Type B pancreatic cell (in vitro differentiated cells): Measurements from ENCODE around the gene NUP85. TPM values are rescaled to one million over a fixed set of nuclear protein-coding genes. Genes with fewer than 3 reads are reported as not detected.

Experiments used
- DNase-seq: peaks from one replicate; pipeline ENCODE4 v3.0.0; 2021; ENCODE audit warnings: mixed read lengths; ENCODE audit not compliant: unreplicated experiment; ENCODE audit errors: extremely low spot score
- H3K27ac Mint-ChIP-seq: 2 replicates; pipeline ENCODE4 v1.8.0; 2021; ENCODE audit warnings: mild to moderate bottlenecking, mixed read lengths
- H3K27me3 Mint-ChIP-seq: 2 replicates; pipeline ENCODE4 v1.8.0; 2021; ENCODE audit warnings: mixed read lengths
- H3K36me3 Mint-ChIP-seq: 2 replicates; pipeline ENCODE4 v1.8.0; 2021; ENCODE audit warnings: mixed read lengths
- H3K4me1 Mint-ChIP-seq: one replicate; pipeline ENCODE4 v1.8.0; 2021; ENCODE audit warnings: mixed read lengths; ENCODE audit not compliant: unreplicated experiment
- H3K4me3 Mint-ChIP-seq: 2 replicates; pipeline ENCODE4 v1.8.0; 2021; ENCODE audit warnings: mild to moderate bottlenecking, mixed read lengths
- H3K9me3 Mint-ChIP-seq: 2 replicates; pipeline ENCODE4 v1.8.0; 2021; ENCODE audit warnings: mixed read lengths
- total RNA-seq: library from RNA; stranded (reverse); gene quantifications from 2 replicates; pipeline ENCODE4 v1.2.1, GENCODE V29; 2021; ENCODE audit warnings: low replicate concordance
- TF ChIP-seq, protein P1 (sequence below): fragments of 200-600 bp; sonication (generic); conservative IDR thresholded peaks from 2 replicates; pipeline ENCODE4 v1.5.0; 2021; ENCODE audit warnings: antibody characterized with exemption, mild to moderate bottlenecking

The NUP85 gene
- total RNA-seq, 1 donor from 2014 or later, result 84.1 TPM

DNA sequence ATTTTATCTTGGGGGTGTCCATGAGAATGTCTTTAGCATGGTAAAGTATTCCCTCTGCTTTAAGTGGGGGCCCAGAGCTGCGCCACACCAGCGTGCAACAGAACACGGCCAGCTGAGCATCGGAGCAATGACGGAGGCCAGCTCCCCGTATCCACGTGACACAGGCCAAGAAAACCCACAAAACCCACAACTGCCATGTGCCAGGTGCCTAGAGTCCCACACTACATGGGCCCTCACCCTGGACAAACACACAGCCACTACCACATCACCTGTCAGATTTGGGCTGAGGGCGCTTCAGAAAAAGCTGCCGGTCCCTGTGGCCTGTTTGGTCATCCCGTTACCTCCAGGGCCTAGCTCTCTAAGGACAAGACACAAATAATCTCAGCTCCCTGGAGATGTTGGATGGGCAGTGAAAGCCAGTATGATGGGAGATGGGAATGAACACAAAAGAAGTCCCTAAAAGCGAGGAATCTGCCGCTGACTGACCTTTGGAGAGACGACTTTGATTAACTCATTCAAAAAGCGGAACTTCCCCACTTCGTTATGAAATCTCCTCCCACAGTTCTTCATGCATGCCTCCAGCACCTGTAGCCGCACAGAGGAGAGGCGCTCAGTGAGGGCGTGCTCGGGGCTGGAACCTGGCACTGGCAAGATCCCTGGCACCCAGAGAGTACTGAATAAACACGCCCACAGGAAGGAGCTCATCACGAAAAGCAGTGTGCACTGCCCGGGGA lies 38.8 kb downstream of the NUP85 start:
- Mint-ChIP-seq H3K9me3 (no peaks in the 10 kb centered on the region), H3K27ac (no peak overlapping the region)

DNA sequence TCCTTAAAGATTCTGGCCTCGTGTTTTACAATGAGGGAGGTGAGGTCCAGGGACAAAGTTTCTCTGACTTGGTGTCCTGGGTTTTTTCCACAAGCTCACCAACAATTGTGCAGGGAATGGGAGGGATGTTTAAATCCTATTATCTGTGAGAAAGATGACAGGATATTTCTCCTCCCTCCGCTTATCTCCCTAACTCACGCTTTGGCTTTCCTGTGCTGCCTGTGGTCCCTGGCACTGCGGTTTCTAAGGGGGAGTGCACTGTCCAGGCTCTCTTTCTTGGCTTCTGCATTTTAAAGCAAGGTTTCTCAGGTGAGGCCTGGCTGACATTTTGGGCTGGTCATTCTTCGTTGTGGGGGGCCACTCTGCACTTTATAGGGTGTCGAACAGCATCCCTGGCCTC lies 39.5 kb downstream of the NUP85 start:
- no peak overlapping the region for H3K4me3 Mint-ChIP-seq
- DNase-seq, result no peak
- no peaks in the 10 kb centered on the region for H3K27me3 Mint-ChIP-seq
- no peak overlapping the region for H3K27ac Mint-ChIP-seq
- TF ChIP-seq, protein P1, sequence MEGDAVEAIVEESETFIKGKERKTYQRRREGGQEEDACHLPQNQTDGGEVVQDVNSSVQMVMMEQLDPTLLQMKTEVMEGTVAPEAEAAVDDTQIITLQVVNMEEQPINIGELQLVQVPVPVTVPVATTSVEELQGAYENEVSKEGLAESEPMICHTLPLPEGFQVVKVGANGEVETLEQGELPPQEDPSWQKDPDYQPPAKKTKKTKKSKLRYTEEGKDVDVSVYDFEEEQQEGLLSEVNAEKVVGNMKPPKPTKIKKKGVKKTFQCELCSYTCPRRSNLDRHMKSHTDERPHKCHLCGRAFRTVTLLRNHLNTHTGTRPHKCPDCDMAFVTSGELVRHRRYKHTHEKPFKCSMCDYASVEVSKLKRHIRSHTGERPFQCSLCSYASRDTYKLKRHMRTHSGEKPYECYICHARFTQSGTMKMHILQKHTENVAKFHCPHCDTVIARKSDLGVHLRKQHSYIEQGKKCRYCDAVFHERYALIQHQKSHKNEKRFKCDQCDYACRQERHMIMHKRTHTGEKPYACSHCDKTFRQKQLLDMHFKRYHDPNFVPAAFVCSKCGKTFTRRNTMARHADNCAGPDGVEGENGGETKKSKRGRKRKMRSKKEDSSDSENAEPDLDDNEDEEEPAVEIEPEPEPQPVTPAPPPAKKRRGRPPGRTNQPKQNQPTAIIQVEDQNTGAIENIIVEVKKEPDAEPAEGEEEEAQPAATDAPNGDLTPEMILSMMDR, result no peak
- peaks cover 6% of the 10 kb centered on the region for H3K4me1 Mint-ChIP-seq
- H3K36me3 Mint-ChIP-seq, result peaks cover 3% of the 10 kb centered on the region
- H3K9me3 Mint-ChIP-seq, result no peaks in the 10 kb centered on the region

More for the DNA sequence above, 38.8 kb downstream of the NUP85 start:
- TF ChIP-seq, protein P1, result no peak
- H3K27me3 Mint-ChIP-seq, result no peaks in the 10 kb centered on the region
- no peaks in the 10 kb centered on the region for H3K4me1 Mint-ChIP-seq
- no peak overlapping the region for H3K4me3 Mint-ChIP-seq
- DNase-seq, result no peak
- peaks cover 3% of the 10 kb centered on the region for H3K36me3 Mint-ChIP-seq

DNA sequence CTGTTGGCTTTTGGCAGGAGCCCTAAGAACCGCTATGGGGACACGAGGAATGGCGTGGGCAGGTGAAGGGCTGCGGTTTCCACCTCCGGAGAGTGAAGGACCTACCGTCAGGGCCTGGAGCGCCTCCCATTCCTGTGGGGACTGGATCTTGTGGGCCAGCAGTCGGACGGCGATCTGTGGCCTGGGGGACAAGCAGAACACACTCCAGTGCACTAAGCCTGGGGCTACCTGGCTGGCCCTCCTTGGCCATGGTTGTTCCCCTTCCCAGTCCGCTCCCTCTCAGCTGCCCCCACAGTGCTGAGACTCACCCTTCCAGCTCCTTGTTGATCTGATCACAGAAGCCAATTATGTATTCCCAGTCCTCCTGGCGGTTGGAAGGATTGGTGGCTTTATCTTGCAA lies 40.9 kb downstream of the NUP85 start:
- H3K9me3 Mint-ChIP-seq, result no peaks in the 10 kb centered on the region
- peaks cover 3% of the 10 kb centered on the region for H3K36me3 Mint-ChIP-seq
- H3K4me1 Mint-ChIP-seq, result peaks cover 9% of the 10 kb centered on the region
- DNase-seq, result no peak
- H3K4me3 Mint-ChIP-seq, result no peak overlapping the region
- no peak overlapping the region for H3K27ac Mint-ChIP-seq
- H3K27me3 Mint-ChIP-seq, result no peaks in the 10 kb centered on the region
- TF ChIP-seq, protein P1, result no peak

DNA sequence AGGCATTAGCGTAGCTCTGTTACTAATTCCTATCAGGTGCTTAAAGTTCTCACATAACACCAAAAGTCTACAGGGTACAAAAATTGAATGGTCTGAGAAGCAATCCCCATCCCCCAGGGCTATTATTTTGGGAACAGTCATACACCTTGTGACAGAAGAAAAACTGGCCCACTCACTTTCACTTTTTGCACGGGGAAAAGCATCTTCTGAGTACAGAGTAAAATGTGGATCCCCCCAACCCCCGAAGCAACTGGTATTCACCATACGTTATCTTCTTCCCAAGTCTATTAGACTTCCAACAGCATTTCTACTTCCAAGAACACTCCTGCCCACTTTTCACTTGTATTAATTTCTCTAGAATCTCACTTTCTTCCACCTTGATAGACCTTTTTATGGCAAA lies 44.1 kb downstream of the NUP85 start:
- no peaks in the 10 kb centered on the region for H3K9me3 Mint-ChIP-seq
- TF ChIP-seq, protein P1, result no peak
- peak overlapping the region; percentile 21 for H3K27ac Mint-ChIP-seq
- H3K27me3 Mint-ChIP-seq, result no peaks in the 10 kb centered on the region
- no peak overlapping the region for H3K4me3 Mint-ChIP-seq
- DNase-seq, result no peak
- H3K4me1 Mint-ChIP-seq, result peaks cover 9% of the 10 kb centered on the region
- no peaks in the 10 kb centered on the region for H3K36me3 Mint-ChIP-seq

DNA sequence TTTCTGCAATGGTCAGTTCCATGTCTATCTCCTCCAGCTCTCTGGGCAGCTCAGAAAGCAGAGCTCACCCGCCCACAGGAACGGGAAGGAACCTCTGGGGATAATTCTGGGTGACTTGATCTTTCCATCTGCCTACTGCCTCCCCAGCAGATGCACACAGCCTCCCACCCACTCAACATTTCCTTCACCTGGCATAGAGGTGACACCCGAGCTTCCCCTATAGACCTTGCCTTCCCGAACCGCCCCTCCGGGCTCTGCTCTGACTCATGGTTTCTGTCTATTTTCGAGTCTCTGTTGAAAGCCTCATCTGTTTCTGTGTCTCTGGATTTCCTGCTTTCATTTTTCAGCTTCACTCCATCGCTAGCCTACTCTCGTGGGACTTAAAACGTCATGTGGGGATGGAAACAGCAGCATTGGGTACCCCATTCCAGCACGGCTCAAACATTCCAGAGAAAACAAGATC lies 44.6 kb downstream of the NUP85 start:
- Mint-ChIP-seq H3K4me1 (peaks cover 9% of the 10 kb centered on the region), H3K4me3 (no peak overlapping the region), H3K36me3 (no peaks in the 10 kb centered on the region), H3K9me3 (no peaks in the 10 kb centered on the region), H3K27ac (peak overlapping the region; percentile 21), H3K27me3 (no peaks in the 10 kb centered on the region)
- TF ChIP-seq, protein P1, result no peak
- DNase-seq, result no peak
